Measurements from ENCODE around the gene SCD5. TPM values are rescaled to one million over a fixed set of nuclear protein-coding genes. Genes with fewer than 3 reads are reported as not detected.
A peak's percentile ranks its signal among the peaks of the same experiment; 100 is the strongest.

Gene SCD5
- total and polyA plus RNA-seq, 2 experiments from 2014 or later: 0.79 to 1.6 TPM

GRCh38 chr4:82801910-82802521 is 3.4 kb upstream of the SCD5 start:
- Mint-ChIP-seq H3K9me3 (no peaks in the 10 kb centered on the region), H3K36me3 (ENCODE audit: low read depth) (no peaks in the 10 kb centered on the region), H3K4me1 (peaks cover 16% of the 10 kb centered on the region), H3K27me3 (ENCODE audit: insufficient read depth, low read depth, poor library complexity) (peaks cover 53% of the 10 kb centered on the region), H3K27ac (no peak overlapping the region), H3K4me3 (no peak overlapping the region)
- Histone ChIP-seq H3K36me3 (ENCODE audit: insufficient read depth) (no peaks in the 10 kb centered on the region), H3K4me2 (no peak overlapping the region), H3K27me3 (ENCODE audit: insufficient read depth) (peaks cover 100% of the 10 kb centered on the region), H3K79me2 (replicated peaks; ENCODE audit: insufficient read depth) (no peaks in the 10 kb centered on the region), H2AFZ (no peak overlapping the region), H3F3A (replicated peaks; ENCODE audit: low read depth) (peaks cover 6% of the 10 kb centered on the region; the same call in 1 of the 2 replicates), H3K27ac (ENCODE audit: low read depth) (no peak overlapping the region), H3K9me2 (ENCODE audit: insufficient read depth) (no peaks in the 10 kb centered on the region), H3K4me3 (no peak overlapping the region), H4K20me1 (replicated peaks; ENCODE audit: insufficient read depth) (peaks cover 9% of the 10 kb centered on the region; the same call in 1 of the 2 replicates), H3K4me1 (ENCODE audit: insufficient read depth) (peaks cover 7% of the 10 kb centered on the region)
- TF ChIP-seq JUNB (IDR thresholded peaks at IDR 0.05; ENCODE audit: unreplicated experiment) (no peak), CTCF (conservative IDR thresholded peaks at IDR 0.05; ENCODE audit: low read depth in 2 of 2) (peak; percentile 47 to 52)
- ATAC-seq (no peak), DNase-seq (ENCODE audit: low spot score) (no peak)

DNA sequence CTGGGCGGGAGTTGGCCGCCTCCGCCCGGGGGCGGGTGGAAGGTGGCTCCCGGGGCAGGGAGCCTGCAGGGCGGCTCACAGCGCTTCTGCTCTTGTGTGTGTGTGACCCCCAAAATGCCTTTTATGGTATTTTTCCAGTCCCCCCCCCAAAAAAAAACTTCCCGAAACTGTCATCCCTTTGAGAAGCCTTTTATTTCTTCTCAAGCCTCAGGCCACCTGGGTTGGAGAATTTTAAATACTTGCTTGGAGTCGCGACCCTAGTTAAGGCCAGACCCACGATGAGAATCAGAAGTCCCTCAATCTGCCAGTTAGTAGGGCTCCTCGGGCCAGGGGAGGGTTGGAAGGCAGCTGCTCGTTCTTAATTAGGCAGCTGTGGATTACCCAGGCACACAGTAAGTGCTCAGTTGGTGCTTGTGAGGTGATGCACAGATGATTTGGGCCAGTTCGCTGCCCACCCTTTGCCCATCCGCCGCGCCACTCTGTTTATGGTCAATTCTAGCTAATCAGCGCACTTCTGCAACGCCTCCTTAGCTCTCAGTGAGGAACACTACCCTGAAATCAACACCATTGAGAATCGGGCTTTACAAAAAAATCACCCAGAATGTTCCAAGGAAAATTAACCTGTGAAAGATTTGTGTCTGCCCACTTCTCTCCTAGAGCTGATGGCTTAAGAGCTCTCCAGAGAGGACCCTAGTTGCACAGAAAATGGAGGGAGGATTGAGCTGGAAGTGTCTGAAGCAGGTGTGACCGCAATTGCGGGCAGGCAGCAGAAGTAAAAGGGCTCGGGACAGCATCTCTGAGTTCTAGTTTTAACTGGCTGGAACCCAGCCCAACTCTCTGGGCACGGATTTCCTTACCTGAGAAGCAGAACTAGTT is 648 bp upstream of the SCD5 start:
- peak overlapping the region; percentile 84 for H3K4me3 ChIP-seq
- H3K36me3 ChIP-seq (ENCODE audit: insufficient read depth): no peaks in the 10 kb centered on the region
- no peak overlapping the region for H3K27ac ChIP-seq (ENCODE audit: low read depth)
- H3K79me2 ChIP-seq (replicated peaks; ENCODE audit: insufficient read depth): no peaks in the 10 kb centered on the region
- Mint-ChIP-seq H3K4me1 (peaks cover 26% of the 10 kb centered on the region), H3K36me3 (ENCODE audit: low read depth) (no peaks in the 10 kb centered on the region), H3K4me3 (peak overlapping the region; percentile 74), H3K27ac (no peak overlapping the region), H3K9me3 (peaks cover 5% of the 10 kb centered on the region; the same call in 2 of the 3 replicates), H3K27me3 (ENCODE audit: insufficient read depth, low read depth, poor library complexity) (peaks cover 72% of the 10 kb centered on the region)
- ATAC-seq (peak; percentile 14), DNase-seq (ENCODE audit: low spot score) (peak; percentile 38)
- H3K27me3 ChIP-seq (ENCODE audit: insufficient read depth): peaks cover 100% of the 10 kb centered on the region
- peak overlapping the region; percentile 94 for H3K4me2 ChIP-seq
- H3K9me2 ChIP-seq (ENCODE audit: insufficient read depth): no peaks in the 10 kb centered on the region
- H4K20me1 ChIP-seq (replicated peaks; ENCODE audit: insufficient read depth): peaks cover 15% of the 10 kb centered on the region
- peak overlapping the region; percentile 88 for H2AFZ ChIP-seq
- peaks cover 17% of the 10 kb centered on the region for H3K4me1 ChIP-seq (ENCODE audit: insufficient read depth)
- peaks cover 6% of the 10 kb centered on the region; the same call in 1 of the 2 replicates for H3F3A ChIP-seq (replicated peaks; ENCODE audit: low read depth)
- TF ChIP-seq POLR2AphosphoS5 (IDR thresholded peaks at IDR 0.05; ENCODE audit: low read depth): no peak
- peak; percentile 62 for TF ChIP-seq EZH2 (IDR thresholded peaks at IDR 0.05; ENCODE audit: low read depth, unreplicated experiment)

DNA sequence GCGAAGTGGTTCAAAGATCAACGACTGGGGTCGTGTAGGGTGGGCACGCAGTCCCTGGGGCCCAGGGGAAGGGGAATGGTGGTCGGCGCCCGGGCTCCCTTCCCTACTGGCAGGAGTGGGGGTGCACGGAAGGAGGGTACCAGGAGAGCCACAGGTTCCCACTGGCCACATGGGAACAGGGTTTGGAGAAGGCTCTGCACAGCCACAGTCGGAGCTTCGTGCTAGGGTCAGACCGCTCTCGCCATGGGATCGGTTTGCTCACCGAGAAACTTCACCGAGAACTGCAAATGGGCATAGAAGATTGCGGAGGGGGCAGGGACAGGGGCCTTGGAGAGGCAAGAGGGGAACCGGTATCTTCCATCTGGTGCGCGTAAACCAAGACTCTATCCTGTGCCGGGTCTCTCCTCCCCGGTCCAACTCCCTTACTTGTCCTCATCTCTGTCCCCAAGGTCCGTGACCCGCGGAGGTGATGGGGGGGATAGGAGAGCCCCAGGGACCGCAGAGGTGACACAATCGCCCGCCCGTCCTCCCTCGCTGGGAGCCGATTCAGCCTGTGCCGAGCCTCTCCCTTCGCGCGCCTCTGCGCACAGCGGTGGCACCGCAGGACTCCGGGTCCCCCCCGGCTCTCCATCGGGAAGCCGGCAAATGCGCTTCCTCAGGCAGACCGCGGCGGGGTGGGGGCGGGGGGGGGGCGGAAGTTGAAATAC is 1.0 kb downstream of the SCD5 start:
- no peaks in the 10 kb centered on the region for H3K36me3 ChIP-seq (ENCODE audit: insufficient read depth)
- Mint-ChIP-seq H3K27me3 (ENCODE audit: insufficient read depth, low read depth, poor library complexity) (peaks cover 89% of the 10 kb centered on the region), H3K9me3 (peaks cover 5% of the 10 kb centered on the region; the same call in 2 of the 3 replicates), H3K36me3 (ENCODE audit: low read depth) (0 out of 3 replicates have a peak, but pooled peaks cover 3% of the 10 kb centered on the region), H3K4me3 (peak overlapping the region; percentile 80), H3K27ac (no peak overlapping the region), H3K4me1 (peaks cover 26% of the 10 kb centered on the region)
- peak overlapping the region; percentile 84 for H3K4me3 ChIP-seq
- H3K79me2 ChIP-seq (replicated peaks; ENCODE audit: insufficient read depth): no peaks in the 10 kb centered on the region
- H2AFZ ChIP-seq: peak overlapping the region; percentile 35
- peaks cover 25% of the 10 kb centered on the region for H3K4me1 ChIP-seq (ENCODE audit: insufficient read depth)
- TF ChIP-seq CREB1 (CRISPR knock-in tag; IDR thresholded peaks at IDR 0.05; ENCODE audit: low read depth) (no peak), EZH2 (IDR thresholded peaks at IDR 0.05; ENCODE audit: low read depth, unreplicated experiment) (peak; percentile 81)
- peaks cover 6% of the 10 kb centered on the region; the same call in 1 of the 2 replicates for H3F3A ChIP-seq (replicated peaks; ENCODE audit: low read depth)
- ATAC-seq (peak; percentile 25), DNase-seq (ENCODE audit: low spot score) (peak; percentile 46)
- no peak overlapping the region for H3K27ac ChIP-seq (ENCODE audit: low read depth)
- no peaks in the 10 kb centered on the region for H3K9me2 ChIP-seq (ENCODE audit: insufficient read depth)
- peaks cover 25% of the 10 kb centered on the region for H4K20me1 ChIP-seq (replicated peaks; ENCODE audit: insufficient read depth)
- H3K27me3 ChIP-seq (ENCODE audit: insufficient read depth): peaks cover 100% of the 10 kb centered on the region
- peak overlapping the region; percentile 94 for H3K4me2 ChIP-seq

Data from GM23338 (cell line).